Measurements from ENCODE around the gene HK1. TPM values are rescaled to one million over a fixed set of nuclear protein-coding genes. Genes with fewer than 3 reads are reported as not detected.

Gene HK1
- total RNA-seq, 1 experiment from 2014 or later, result 140 TPM

DNA sequence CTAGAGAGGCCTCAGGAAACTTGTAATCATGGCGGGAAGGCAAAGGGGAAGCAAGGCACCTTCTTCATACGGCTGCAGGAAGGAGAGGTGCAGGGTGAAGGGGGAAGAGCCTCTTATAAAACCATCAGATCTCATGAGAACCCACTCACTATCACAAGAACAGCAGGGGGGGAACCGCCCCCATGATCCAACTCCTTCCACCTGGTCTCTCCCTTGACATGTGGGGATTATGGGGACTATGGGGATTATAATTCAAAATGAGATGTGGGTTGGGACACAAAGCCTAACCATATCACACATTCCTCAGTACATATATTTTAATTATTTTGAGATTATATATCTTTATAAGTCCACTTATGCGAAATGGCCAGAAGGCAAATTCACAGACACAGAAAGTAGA, 8.9 kb downstream of the HK1 start:
- POLR2A ChIA-PET (ENCODE audit: unreplicated experiment), result no interaction called here
- intact Hi-C loops (cut with micrococcal nuclease; ENCODE audit: unreplicated experiment), result no loop called here
- Histone ChIP-seq H3K27ac (no peak overlapping the region), H3F3A (ENCODE audit: insufficient read depth, low read depth) (no peaks in the 10 kb centered on the region), H3K79me2 (ENCODE audit: low read depth) (no peaks in the 10 kb centered on the region), H3K36me3 (ENCODE audit: low read depth) (no peaks in the 10 kb centered on the region), H3K4me3 (no peak overlapping the region), H3K9me2 (ENCODE audit: insufficient read depth) (no peaks in the 10 kb centered on the region), H3K9me3 (ENCODE audit: insufficient read depth, low read depth) (no peaks in the 10 kb centered on the region), H3K4me2 (no peak overlapping the region), H3K4me1 (replicated peaks; ENCODE audit: insufficient read depth) (no peaks in the 10 kb centered on the region), H2AFZ (no peak overlapping the region), H4K20me1 (ENCODE audit: insufficient read depth) (no peaks in the 10 kb centered on the region), H3K27me3 (ENCODE audit: insufficient read depth, low read depth) (no peaks in the 10 kb centered on the region)
- BruUV-seq (replicated peaks), result no TSS peak
- DNase-seq, result no peak
- CTCF ChIA-PET, result interaction anchor here (1.0 kb wide), 1 partner anchor 30 kb away, joined by 6 read pairs; no protein-coding TSS in a partner anchor
- TF ChIP-seq, protein P1, sequence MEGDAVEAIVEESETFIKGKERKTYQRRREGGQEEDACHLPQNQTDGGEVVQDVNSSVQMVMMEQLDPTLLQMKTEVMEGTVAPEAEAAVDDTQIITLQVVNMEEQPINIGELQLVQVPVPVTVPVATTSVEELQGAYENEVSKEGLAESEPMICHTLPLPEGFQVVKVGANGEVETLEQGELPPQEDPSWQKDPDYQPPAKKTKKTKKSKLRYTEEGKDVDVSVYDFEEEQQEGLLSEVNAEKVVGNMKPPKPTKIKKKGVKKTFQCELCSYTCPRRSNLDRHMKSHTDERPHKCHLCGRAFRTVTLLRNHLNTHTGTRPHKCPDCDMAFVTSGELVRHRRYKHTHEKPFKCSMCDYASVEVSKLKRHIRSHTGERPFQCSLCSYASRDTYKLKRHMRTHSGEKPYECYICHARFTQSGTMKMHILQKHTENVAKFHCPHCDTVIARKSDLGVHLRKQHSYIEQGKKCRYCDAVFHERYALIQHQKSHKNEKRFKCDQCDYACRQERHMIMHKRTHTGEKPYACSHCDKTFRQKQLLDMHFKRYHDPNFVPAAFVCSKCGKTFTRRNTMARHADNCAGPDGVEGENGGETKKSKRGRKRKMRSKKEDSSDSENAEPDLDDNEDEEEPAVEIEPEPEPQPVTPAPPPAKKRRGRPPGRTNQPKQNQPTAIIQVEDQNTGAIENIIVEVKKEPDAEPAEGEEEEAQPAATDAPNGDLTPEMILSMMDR (conservative IDR thresholded peaks at IDR 0.05), result no peak
- no peak for TF ChIP-seq EZH2 (IDR thresholded peaks at IDR 0.05; ENCODE audit: low read depth)

DNA sequence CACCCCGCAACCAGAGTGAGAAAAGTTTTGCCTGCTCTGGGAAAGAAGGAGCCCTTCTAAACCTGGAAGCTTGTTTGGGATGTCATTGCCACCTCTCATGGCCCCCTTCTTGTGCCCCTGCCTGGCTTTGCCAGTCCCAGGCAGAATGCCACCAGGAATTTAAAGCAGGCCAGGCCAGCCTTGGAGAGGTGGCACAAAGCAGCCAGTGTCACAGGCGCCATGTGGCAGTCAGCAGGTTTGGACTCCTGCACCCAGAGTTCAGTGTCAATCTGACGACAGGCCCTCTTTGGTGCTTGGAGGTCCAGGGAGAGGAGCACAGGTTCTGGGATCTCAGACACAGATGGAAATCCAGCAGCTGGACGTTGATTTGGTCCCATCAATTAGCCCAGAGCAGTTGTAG, 12.7 kb downstream of the HK1 start:
- no peaks in the 10 kb centered on the region for H3K27me3 ChIP-seq (ENCODE audit: insufficient read depth, low read depth)
- no peak overlapping the region for H3K4me2 ChIP-seq
- H3K9me3 ChIP-seq (ENCODE audit: insufficient read depth, low read depth), result no peaks in the 10 kb centered on the region
- no peaks in the 10 kb centered on the region for H3K4me1 ChIP-seq (replicated peaks; ENCODE audit: insufficient read depth)
- H3K36me3 ChIP-seq (ENCODE audit: low read depth), result no peaks in the 10 kb centered on the region
- no TSS peak for BruUV-seq (replicated peaks)
- no peak overlapping the region for H3K27ac ChIP-seq
- H3K9me2 ChIP-seq (ENCODE audit: insufficient read depth), result no peaks in the 10 kb centered on the region
- H4K20me1 ChIP-seq (ENCODE audit: insufficient read depth), result no peaks in the 10 kb centered on the region
- H3K4me3 ChIP-seq, result no peak overlapping the region
- ChIA-PET POLR2A (ENCODE audit: unreplicated experiment) (no interaction called here), CTCF (no interaction called here)
- DNase-seq, result no peak
- TF ChIP-seq EZH2 (IDR thresholded peaks at IDR 0.05; ENCODE audit: low read depth), result no peak
- TF ChIP-seq, protein P1 (conservative IDR thresholded peaks at IDR 0.05), result no peak
- no peak overlapping the region for H2AFZ ChIP-seq
- no peaks in the 10 kb centered on the region for H3F3A ChIP-seq (ENCODE audit: insufficient read depth, low read depth)
- H3K79me2 ChIP-seq (ENCODE audit: low read depth), result no peaks in the 10 kb centered on the region
- intact Hi-C loops (cut with micrococcal nuclease; ENCODE audit: unreplicated experiment), result no loop called here

DNA sequence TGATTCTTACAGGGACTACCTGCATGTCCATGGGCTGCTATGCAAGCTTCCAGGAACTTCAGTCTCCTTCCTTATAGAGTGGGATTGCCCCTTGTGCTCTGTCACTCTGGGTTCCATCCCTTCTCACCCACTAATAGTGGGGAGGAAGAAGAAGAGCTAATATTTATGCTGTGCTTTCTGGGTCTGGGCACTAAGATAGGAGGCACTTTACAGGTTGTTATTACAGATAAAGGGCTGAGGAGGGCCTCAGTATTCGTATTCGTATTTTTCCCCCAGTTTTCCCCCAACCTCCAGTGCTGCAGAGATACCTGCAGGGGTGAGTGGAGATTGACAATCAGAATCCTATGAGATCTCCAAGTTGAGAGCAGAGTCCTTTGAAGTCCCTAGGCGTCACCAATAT, 14.2 kb downstream of the HK1 start:
- no peaks in the 10 kb centered on the region for H3F3A ChIP-seq (ENCODE audit: insufficient read depth, low read depth)
- no peak overlapping the region for H3K4me3 ChIP-seq
- H3K4me2 ChIP-seq, result no peak overlapping the region
- no peaks in the 10 kb centered on the region for H3K9me3 ChIP-seq (ENCODE audit: insufficient read depth, low read depth)
- no peaks in the 10 kb centered on the region for H4K20me1 ChIP-seq (ENCODE audit: insufficient read depth)
- no peaks in the 10 kb centered on the region for H3K9me2 ChIP-seq (ENCODE audit: insufficient read depth)
- H3K36me3 ChIP-seq (ENCODE audit: low read depth), result no peaks in the 10 kb centered on the region
- ChIA-PET POLR2A (ENCODE audit: unreplicated experiment) (interaction anchor here (0.6 kb wide), 1 partner anchor 941 kb away, joined by 4 read pairs; the partner anchor contains the start of gene PPA1), CTCF (no interaction called here)
- BruUV-seq (replicated peaks), result no TSS peak
- no peaks in the 10 kb centered on the region for H3K79me2 ChIP-seq (ENCODE audit: low read depth)
- H3K27ac ChIP-seq, result no peak overlapping the region
- no peaks in the 10 kb centered on the region for H3K27me3 ChIP-seq (ENCODE audit: insufficient read depth, low read depth)
- H2AFZ ChIP-seq, result no peak overlapping the region
- intact Hi-C loops (cut with micrococcal nuclease; ENCODE audit: unreplicated experiment), result no loop called here
- no peak for DNase-seq
- TF ChIP-seq, protein P1 (conservative IDR thresholded peaks at IDR 0.05), result no peak
- TF ChIP-seq EZH2 (IDR thresholded peaks at IDR 0.05; ENCODE audit: low read depth), result no peak
- no peaks in the 10 kb centered on the region for H3K4me1 ChIP-seq (replicated peaks; ENCODE audit: insufficient read depth)
